Peyer's patch (tissue), 4 donors: ENCODE data around the gene TEAD3.

Experiments
- POLR2A ChIP-seq, 2 donors: fragments of 450-650 bp; IDR thresholded peaks; one replicate each; pipeline ENCODE4 v1.5.1; 2017; ENCODE audit warnings: antibody characterized with exemption in 2 of 2, mild to moderate bottlenecking in 2 of 2, moderate library complexity in 2 of 2
- TF ChIP-seq, protein P1 (sequence below), 6 experiments: fragments of 450-650 bp in 4 of 6; fragments of 200-600 bp in 2 of 6; sonication (generic) in 1 of 6; IDR thresholded peaks; one replicate each; pipeline ENCODE4 v1.5.1; 2017 to 2019; ENCODE audit warnings: antibody characterized with exemption in 6 of 6, mild to moderate bottlenecking in 3 of 6, moderate library complexity in 1 of 6

DNA sequence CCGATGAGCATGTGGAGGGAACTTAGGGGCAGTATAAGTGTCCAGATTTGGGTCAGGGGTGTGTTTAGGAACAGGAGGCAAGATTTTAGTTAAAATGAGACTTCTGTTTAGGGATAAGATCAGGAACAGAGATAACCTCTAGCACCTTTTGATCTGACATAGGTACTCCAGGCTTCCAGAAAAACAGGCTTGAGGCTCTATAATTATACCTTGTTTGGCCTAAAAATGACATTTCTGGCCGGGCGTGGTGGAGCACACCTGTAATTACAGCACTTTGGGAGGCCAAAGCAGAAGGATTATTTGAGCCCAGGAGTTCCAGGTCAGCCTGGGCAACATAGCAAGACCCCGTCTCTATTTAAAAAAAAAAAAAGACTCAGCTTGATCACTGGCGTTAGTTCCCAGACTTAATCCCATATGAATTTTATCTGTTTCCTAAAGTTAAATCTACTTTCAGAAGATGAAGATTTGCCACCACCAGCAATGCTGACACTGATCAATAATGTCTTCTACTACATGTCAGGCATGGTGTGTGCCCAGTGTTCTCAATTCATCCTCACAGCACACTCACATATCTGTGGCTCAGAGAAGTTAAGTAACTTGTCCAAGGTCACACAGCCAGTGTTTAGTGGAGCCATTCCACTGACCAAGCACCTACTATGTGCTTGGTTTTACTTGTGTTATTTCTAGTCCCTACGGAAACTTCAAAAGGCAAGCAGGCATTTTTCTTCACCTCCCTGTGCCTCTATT lies 21.9 kb upstream of the TEAD3 start:
- TF ChIP-seq, protein P1, sequence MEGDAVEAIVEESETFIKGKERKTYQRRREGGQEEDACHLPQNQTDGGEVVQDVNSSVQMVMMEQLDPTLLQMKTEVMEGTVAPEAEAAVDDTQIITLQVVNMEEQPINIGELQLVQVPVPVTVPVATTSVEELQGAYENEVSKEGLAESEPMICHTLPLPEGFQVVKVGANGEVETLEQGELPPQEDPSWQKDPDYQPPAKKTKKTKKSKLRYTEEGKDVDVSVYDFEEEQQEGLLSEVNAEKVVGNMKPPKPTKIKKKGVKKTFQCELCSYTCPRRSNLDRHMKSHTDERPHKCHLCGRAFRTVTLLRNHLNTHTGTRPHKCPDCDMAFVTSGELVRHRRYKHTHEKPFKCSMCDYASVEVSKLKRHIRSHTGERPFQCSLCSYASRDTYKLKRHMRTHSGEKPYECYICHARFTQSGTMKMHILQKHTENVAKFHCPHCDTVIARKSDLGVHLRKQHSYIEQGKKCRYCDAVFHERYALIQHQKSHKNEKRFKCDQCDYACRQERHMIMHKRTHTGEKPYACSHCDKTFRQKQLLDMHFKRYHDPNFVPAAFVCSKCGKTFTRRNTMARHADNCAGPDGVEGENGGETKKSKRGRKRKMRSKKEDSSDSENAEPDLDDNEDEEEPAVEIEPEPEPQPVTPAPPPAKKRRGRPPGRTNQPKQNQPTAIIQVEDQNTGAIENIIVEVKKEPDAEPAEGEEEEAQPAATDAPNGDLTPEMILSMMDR (IDR thresholded peaks at IDR 0.05), result no peak
- no peak for TF ChIP-seq POLR2A (IDR thresholded peaks at IDR 0.05)
